CD4-positive, alpha-beta T cell (primary cell): ENCODE results near the gene KRT79. TPM values are rescaled to one million over a fixed set of nuclear protein-coding genes. Genes with fewer than 3 reads are reported as not detected.

Source experiments
- ATAC-seq: fragments of 200-7000 bp; cut with Tn5 transposase; one replicate; pipeline ENCODE4 v1.10.0; 2022; ENCODE audit warnings: mild to moderate bottlenecking; ENCODE audit not compliant: poor library complexity
- CTCF ChIA-PET: fragments of 350-600 bp; sonication (Branson Sonifier 250); formaldehyde crosslinking; loops from one replicate; lab custom pipeline; 2021; ENCODE audit warnings: antibody characterized with exemption, inconsistent platforms; lab: Charles Lee
- POLR2A ChIA-PET: fragments of 350-600 bp; sonication (Branson Sonifier 250); formaldehyde crosslinking; loops from one replicate; lab custom pipeline; 2021; ENCODE audit warnings: antibody characterized with exemption, inconsistent platforms; lab: Charles Lee
- DNase-seq, 14 experiments: peaks; one replicate each; pipeline ENCODE4 v3.0.0-alpha.2; 2013 to 2020; ENCODE audit warnings: mixed read lengths in 2 of 14
- H3K27ac ChIP-seq, 2 donors: one replicate each; pipeline versions ENCODE4 v1.5.1 to v1.7.0; 2013; ENCODE audit warnings: low read length in 2 of 2, low read depth in 1 of 2, mild to moderate bottlenecking in 1 of 2
- H3K27me3 ChIP-seq, 2 experiments: 1 replicate in 1 of 2; 2 replicates in 1 of 2; pipeline versions ENCODE4 v1.6.1 to v1.7.0; 2013; ENCODE audit warnings: low read length in 2 of 2, control low read depth in 1 of 2, mild to moderate bottlenecking in 1 of 2, moderate library complexity in 1 of 2; ENCODE audit not compliant: insufficient read depth in 2 of 2, control insufficient read depth in 1 of 2
- H3K36me3 ChIP-seq: one replicate; pipeline ENCODE4 v1.6.1; 2013; ENCODE audit warnings: low read length, control low read depth; ENCODE audit not compliant: insufficient read depth
- H3K4me1 ChIP-seq: one replicate; pipeline ENCODE4 v1.6.1; 2013; ENCODE audit warnings: low read length, control low read depth; ENCODE audit not compliant: insufficient read depth
- H3K4me3 ChIP-seq: one replicate; pipeline ENCODE4 v1.5.1; 2013; ENCODE audit warnings: mild to moderate bottlenecking, low read length, moderate library complexity
- H3K9me3 ChIP-seq, 2 experiments: 1 replicate in 1 of 2; 2 replicates in 1 of 2; pipeline versions ENCODE4 v1.6.1 to v1.7.0; 2013; ENCODE audit warnings: low read length in 2 of 2, mild to moderate bottlenecking in 2 of 2, control low read depth in 1 of 2, moderate library complexity in 1 of 2; ENCODE audit not compliant: control insufficient read depth in 1 of 2, insufficient read depth in 1 of 2
- H3K27ac Mint-ChIP-seq: one replicate; pipeline ENCODE4 v1.8.0; 2020; ENCODE audit warnings: mixed read lengths
- H3K27me3 Mint-ChIP-seq: one replicate; pipeline ENCODE4 v1.8.0; 2021; ENCODE audit warnings: mixed read lengths
- H3K36me3 Mint-ChIP-seq: one replicate; pipeline ENCODE4 v1.8.0; 2021; ENCODE audit warnings: low read depth, mixed read lengths
- H3K4me1 Mint-ChIP-seq: one replicate; pipeline ENCODE4 v1.8.0; 2021; ENCODE audit warnings: low read depth, mixed read lengths
- H3K4me3 Mint-ChIP-seq: one replicate; pipeline ENCODE4 v1.8.0; 2020; ENCODE audit warnings: mild to moderate bottlenecking, mixed read lengths
- H3K9me3 Mint-ChIP-seq: one replicate; pipeline ENCODE4 v1.8.0; 2020; ENCODE audit warnings: mixed read lengths
- intact Hi-C, 2 experiments: fragments of 100-400 bp; cut with DNase I in 1 of 2; cut with micrococcal nuclease in 1 of 2; formaldehyde crosslinking; loops; one replicate each; pipeline versions ENCODE4 v1.15.1 to v1.9.0; 2023 to 2025; cut with DNase I, micrococcal nuclease
- total RNA-seq, 174 experiments: library from RNA in 2 of 174; stranded (reverse) in 2 of 174; gene quantifications; one replicate each; pipeline ENCODE4 v1.2.3 and lab custom pipeline; 2021 to 2026
- TF ChIP-seq, protein P1 (sequence below): fragments of 200-600 bp; IDR thresholded peaks from one replicate; pipeline ENCODE4 v1.8.0; 2022; ENCODE audit warnings: antibody characterized with exemption, mild to moderate bottlenecking

KRT79 gene
- total RNA-seq, 2 experiments from 2014 or later = not detected

DNA sequence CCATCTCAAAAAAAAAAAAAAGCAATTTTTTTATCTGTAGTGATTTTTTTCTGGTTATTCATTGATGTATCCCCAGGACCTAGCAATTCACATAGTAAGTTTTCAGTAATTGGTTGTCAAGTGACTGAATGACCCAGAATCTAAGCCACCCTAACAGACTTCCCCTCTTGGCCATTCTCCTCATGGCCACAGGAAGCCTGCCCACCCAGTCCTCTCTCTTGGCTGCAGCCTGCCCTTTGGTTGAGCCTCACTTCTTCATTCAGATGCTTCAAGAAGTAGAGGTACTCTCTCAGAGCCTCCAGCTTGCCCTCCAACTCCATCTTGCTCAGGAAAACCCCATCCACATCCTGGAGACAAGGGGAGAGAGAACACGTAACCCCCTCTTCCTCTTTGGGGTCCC is 11.8 kb upstream of the KRT79 start:
- no peak overlapping the region for H3K27ac Mint-ChIP-seq
- TF ChIP-seq, protein P1, sequence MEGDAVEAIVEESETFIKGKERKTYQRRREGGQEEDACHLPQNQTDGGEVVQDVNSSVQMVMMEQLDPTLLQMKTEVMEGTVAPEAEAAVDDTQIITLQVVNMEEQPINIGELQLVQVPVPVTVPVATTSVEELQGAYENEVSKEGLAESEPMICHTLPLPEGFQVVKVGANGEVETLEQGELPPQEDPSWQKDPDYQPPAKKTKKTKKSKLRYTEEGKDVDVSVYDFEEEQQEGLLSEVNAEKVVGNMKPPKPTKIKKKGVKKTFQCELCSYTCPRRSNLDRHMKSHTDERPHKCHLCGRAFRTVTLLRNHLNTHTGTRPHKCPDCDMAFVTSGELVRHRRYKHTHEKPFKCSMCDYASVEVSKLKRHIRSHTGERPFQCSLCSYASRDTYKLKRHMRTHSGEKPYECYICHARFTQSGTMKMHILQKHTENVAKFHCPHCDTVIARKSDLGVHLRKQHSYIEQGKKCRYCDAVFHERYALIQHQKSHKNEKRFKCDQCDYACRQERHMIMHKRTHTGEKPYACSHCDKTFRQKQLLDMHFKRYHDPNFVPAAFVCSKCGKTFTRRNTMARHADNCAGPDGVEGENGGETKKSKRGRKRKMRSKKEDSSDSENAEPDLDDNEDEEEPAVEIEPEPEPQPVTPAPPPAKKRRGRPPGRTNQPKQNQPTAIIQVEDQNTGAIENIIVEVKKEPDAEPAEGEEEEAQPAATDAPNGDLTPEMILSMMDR = no peak
- intact Hi-C loops = no loop called here
- Histone ChIP-seq H3K9me3 (no peaks in the 10 kb centered on the region), H3K27ac (no peak overlapping the region), H3K4me3 (no peak overlapping the region), H3K36me3 (no peaks in the 10 kb centered on the region), H3K4me1 (no peaks in the 10 kb centered on the region), H3K27me3 (peaks cover 0 to 3% of the 10 kb centered on the region in 2 experiments)
- CTCF ChIA-PET = no interaction called here
- no peaks in the 10 kb centered on the region for H3K9me3 Mint-ChIP-seq
- H3K27me3 Mint-ChIP-seq = peaks cover 6% of the 10 kb centered on the region
- DNase-seq (no peak), ATAC-seq (no peak)
- H3K36me3 Mint-ChIP-seq = no peaks in the 10 kb centered on the region
- H3K4me1 Mint-ChIP-seq = peaks cover 5% of the 10 kb centered on the region
- POLR2A ChIA-PET = no interaction called here
- H3K4me3 Mint-ChIP-seq = no peak overlapping the region

DNA sequence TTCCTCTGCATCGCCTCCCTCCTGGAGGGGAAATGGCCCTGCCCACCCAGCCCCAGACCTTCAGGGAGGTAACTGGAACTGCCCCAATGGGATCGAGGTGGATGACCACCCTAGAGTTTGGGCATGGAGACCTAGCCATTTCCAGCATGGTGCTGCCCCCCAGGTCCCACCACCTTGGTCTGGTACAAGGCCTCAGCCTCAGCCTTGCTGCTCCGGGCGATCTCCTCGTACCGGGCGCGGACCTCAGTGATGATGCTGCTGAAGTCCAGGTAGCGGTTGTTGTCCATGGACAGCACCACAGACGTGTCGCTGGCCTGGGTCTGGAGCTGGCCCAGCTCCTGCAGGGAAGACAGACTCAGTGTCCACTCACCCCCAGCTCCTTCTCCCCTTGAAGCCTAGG is 10.3 kb upstream of the KRT79 start:
- Mint-ChIP-seq H3K36me3 (no peaks in the 10 kb centered on the region), H3K27me3 (peaks cover 6% of the 10 kb centered on the region), H3K4me1 (peaks cover 5% of the 10 kb centered on the region), H3K4me3 (no peak overlapping the region), H3K9me3 (no peaks in the 10 kb centered on the region), H3K27ac (no peak overlapping the region)
- Histone ChIP-seq H3K36me3 (no peaks in the 10 kb centered on the region), H3K4me3 (no peak overlapping the region), H3K27ac (no peak overlapping the region), H3K27me3 (peaks cover 0 to 3% of the 10 kb centered on the region in 2 experiments), H3K4me1 (no peaks in the 10 kb centered on the region), H3K9me3 (no peaks in the 10 kb centered on the region)
- no peak for DNase-seq
- no peak for ATAC-seq
- intact Hi-C loops = no loop called here
- CTCF ChIA-PET = no interaction called here
- POLR2A ChIA-PET = no interaction called here
- TF ChIP-seq, protein P1 = no peak

DNA sequence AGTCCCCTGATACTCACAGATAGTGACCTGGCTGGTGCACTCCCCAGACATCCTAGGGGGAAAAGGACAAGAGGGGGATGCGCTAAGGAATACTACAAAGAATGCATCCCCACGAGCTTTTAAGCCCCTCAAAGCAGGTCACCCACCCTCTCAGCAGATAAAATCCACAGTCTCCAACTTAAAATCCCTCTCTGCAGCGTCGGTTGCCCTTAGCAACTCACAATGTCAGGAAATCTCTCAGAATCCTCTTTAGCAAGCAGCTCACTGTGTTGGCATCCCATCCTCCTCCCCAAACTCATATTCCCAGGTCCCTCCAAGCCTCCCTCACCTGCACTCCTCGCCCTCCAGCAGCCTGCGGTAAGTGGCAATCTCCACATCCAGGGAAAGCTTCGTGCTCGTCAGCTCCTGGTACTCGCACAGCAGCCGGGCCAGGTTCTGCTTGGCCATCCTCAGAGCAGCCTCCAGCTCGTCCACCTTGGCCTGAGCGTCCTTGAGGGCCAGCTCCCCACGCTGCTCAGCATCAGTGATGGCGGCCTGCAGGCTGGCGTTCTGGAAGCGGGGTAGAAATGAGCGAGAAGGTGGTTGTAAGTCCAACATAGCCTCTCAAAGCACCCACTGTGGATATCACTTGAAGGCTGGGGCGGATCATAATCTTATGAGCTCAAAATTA is 5.5 kb upstream of the KRT79 start:
- no peaks in the 10 kb centered on the region for H3K27me3 ChIP-seq
- TF ChIP-seq, protein P1 = no peak
- POLR2A ChIA-PET = no interaction called here
- peaks cover 23% of the 10 kb centered on the region for H3K4me1 Mint-ChIP-seq
- no peaks in the 10 kb centered on the region for H3K9me3 ChIP-seq
- H3K4me1 ChIP-seq = peaks cover 8% of the 10 kb centered on the region
- H3K4me3 Mint-ChIP-seq = no peak overlapping the region
- H3K4me3 ChIP-seq = no peak overlapping the region
- no peaks in the 10 kb centered on the region for H3K36me3 ChIP-seq
- no peak for DNase-seq
- peaks cover 9% of the 10 kb centered on the region for H3K27me3 Mint-ChIP-seq
- no peak for ATAC-seq
- CTCF ChIA-PET = no interaction called here
- intact Hi-C loops = no loop called here
- H3K27ac ChIP-seq = no peak overlapping the region
- no peaks in the 10 kb centered on the region for H3K9me3 Mint-ChIP-seq
- no peaks in the 10 kb centered on the region for H3K36me3 Mint-ChIP-seq
- H3K27ac Mint-ChIP-seq = no peak overlapping the region
